Fibroblast of skin of abdomen (primary cell): ENCODE results near the gene ELOVL6.
A peak's percentile ranks its signal among the peaks of the same experiment; 100 is the strongest.
"Not testable (repeated sequence)": the region's sequence is repeated elsewhere in the genome, so short reads cannot be mapped to it uniquely, and the experiment has no call there.

Experiments used
- DNase-seq: peaks from one replicate; pipeline ENCODE4 v3.0.0-alpha.2; 2013

ELOVL6 gene

GRCh38 chr4:110122201-110122600 lies 76.2 kb downstream of the ELOVL6 start:
- DNase-seq, result no peak

- no peak for DNase-seq
Observed at GRCh38 chr4:110120506-110120905, 77.9 kb downstream of the ELOVL6 start.

DNA sequence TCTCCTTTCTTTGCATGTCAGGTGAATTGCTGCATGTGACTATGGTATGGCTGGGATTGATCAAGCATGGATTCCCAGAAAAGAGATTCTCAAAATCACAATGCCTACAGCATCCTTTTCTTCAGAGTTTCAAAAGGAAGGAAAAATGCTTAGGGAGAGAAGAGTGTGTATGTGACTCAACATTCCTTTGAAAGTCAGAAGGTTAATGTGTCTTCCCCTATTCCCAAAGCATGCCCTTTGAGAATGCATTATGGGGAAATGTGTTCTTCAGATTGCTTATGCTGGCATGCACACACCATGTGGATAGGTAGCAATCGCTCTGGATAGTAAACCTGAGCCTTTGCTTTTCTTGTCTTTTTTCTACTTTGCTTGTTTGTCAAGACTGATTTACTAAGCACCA lies 78.5 kb downstream of the ELOVL6 start:
- peak; percentile 67 for DNase-seq

- no peak for DNase-seq
Observed at GRCh38 chr4:110119337-110119736, 79.1 kb downstream of the ELOVL6 start.

DNA sequence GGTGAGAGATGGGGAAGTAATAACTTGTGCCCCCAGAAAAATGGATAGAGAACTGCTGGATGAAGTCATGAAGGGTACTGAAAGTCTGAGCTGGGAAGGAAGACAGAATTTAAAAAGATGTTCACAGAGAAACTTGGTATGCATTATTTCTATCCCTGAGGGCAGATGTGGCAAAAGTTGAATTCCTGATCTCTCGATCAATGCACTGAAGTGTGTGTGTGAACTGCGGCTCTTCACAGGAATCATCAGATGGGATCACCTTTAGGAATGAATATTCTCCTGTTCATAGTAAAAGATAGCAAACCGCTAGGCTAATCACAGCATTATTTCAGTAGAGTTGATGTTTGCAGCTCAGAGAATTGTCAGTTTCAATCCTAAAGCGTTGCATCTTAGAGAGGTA lies 86.4 kb downstream of the ELOVL6 start:
- DNase-seq, result no peak

DNA sequence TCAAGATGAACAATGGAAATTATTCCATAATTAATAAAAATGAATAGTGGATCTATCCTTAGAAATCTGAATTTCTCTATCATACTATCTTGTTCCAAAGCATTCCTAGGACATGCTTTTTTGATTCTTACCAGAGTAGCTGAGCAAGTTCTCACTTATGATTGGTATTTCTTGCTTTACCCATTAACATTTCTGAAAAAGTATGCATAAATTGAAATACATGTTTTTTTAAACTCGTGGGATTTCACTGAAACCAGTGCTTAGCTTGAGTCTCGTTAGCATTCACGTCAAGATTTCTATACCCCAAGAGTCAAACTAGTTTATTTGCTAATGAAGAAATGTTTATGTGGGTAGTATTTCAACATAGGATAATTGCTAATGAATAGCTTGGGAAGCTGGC lies 89.0 kb downstream of the ELOVL6 start:
- DNase-seq, result peak; percentile 40

DNA sequence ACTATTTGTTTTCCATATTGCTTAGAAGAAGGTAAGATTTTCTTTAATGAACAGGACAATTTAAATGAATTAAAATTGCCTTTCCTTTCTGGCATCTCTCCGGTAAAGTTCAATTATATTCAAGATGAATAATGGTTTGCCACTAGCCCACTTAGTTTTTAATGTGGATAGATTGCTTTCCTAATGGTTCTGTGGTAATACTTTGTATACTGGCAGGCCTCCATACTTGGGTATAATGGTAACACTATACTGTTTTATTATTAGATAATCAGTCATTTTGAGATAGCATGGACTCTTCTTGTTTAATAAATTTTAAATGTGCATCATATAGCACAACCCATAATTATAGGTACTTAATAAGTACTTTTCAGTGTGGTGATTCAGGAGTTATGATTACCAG lies 89.5 kb downstream of the ELOVL6 start:
- no peak for DNase-seq

DNA sequence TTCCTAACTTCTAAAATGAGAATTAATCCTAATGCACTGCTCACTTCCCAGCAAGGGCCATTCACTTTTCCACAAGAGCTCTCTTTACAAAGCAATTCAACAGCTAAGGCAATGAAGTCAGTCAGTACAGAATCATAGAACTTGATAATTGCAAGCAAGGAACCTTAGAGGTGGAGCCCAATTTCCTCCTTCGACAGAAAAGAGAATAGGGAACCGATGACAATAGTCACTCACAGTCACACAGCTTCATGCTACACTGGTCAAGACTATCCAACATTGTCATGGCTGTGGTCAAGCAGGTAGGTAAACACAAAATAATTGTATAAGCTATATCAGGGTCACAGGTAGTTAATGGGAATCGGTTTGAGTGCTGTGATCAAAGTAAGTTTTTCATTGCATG lies 90.0 kb downstream of the ELOVL6 start:
- no peak for DNase-seq

DNA sequence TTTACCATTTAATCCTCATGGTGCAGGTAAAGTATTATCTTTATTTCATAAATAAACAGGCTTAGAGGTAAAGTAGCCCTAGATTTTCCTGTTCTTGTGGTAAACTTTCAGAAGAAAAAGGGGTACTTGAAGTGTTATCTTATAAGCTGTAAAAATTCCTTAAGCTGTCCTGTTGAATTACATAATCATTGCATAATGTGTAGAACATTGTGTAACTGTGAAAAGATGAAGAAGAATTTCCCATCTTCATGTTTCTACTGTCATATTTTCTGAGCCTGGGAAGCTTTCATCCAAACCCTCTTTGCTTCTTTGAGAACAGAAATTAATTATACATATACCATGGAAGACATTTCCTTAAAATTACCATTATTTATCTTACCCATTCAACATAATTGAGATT lies 90.5 kb downstream of the ELOVL6 start:
- peak; percentile 47 for DNase-seq

DNA sequence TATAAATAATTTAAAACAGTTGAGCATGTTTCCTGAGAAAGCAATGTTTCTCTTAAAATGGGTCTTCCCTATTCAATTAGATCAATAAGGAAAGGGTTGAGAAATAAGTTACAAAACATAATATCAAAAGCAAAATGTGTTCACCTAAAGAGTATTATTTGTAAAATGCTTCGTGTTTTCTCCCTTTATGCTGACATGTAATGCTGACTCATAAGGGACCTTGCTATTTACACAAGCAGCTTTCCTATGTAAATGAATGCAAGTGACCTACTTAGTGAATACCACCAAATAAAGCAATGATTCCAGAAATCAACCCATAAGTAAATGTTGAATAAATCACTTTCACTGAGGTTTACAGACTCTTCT lies 91.5 kb downstream of the ELOVL6 start:
- DNase-seq, result peak; percentile 47

DNA sequence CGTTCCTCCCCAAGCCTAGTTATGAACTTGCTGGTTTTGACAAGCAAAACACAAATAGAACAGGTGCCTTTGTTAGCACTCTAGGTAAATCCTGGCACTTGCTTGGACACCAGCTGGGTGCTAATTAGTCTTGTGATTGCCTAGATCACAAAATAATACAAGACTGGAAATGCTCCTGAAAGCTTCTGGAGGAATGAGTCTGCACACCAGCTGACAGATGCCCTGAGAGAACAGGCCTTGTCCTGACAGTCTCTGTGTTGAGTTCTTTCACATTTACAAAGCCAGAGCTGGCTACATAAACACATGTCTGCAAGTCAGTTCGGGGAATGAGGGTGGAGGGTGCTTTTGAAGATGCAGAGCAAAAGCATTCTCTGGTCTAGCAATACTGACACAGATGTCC lies 93.8 kb downstream of the ELOVL6 start:
- DNase-seq, result no peak

- DNase-seq, result no peak
Observed at GRCh38 chr4:110099638-110100037, 98.8 kb downstream of the ELOVL6 start.

- no peak for DNase-seq
Observed at GRCh38 chr4:110096405-110096804, 102.0 kb downstream of the ELOVL6 start.

GRCh38 chr4:110092646-110093045 lies 105.8 kb downstream of the ELOVL6 start:
- DNase-seq, result no peak

- peak; percentile 86 for DNase-seq
Observed at GRCh38 chr4:110091434-110092140, 106.8 kb downstream of the ELOVL6 start.

DNA sequence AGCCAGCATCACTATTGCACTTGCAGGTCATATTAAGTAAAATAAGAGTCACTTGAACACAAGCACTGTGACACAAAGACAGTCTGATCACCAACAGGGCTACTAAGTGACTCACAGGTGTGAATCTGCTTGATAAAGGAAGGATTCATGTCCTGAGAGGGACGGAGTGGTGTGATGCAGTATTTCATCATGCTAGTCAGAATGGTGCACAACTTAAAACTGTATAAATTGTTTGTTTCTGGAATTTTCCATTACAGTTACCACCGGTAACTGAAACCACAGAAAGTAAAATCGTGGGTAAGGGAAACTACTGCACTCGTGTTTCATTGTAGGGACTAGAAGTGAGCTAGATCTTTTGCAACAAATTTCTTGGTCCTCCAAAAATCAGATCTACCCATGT lies 109.7 kb downstream of the ELOVL6 start:
- DNase-seq, result peak; percentile 57

DNA sequence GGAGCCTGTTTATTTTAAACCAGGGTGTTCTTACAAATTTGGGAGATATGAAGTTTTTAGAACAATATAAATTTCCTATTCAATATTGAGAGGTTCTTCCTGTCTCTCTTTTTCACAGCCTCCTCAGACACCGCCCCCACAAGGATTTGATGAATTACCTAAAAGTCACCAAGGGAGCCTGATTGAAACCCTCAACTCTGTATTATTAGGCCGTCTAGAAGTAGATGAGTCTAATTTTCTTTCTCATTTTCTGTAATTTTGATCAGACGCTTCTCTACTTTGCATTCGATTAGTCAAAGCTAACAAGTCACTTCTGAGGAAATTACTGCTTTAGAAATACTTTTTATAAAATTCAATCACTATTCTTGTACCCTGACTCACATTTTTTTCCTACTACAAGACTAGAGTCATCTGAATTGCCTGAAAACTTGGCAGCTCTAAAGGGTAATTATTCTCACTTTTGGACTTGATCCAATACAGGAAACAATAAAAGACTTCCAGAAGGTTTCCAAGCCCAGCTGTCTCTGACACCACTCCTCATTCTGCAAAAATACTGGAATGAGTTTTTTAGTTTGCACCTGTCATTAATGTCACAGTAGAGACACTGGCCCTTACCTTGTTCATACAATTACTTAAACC lies 111.2 kb downstream of the ELOVL6 start:
- peak; percentile 88 for DNase-seq

DNA sequence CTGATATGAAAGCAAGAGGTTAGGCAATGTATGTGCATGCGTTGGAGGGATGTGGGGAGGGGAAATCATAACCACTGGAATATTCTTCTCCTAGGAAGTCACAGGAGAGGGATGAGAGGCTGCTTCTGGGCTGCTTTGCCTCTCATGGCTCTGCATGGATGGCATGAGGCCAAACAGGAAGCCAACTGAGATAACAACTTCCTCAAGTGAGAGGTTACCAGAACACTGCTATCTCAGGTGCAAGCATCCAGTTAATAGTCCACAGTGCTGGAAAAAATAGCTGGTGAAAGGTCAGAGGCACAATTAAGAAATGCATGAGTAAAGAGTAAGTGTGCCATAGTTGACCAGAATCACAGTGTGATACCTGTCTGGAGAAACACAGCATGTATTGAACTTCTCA lies 113.3 kb downstream of the ELOVL6 start:
- no peak for DNase-seq

DNA sequence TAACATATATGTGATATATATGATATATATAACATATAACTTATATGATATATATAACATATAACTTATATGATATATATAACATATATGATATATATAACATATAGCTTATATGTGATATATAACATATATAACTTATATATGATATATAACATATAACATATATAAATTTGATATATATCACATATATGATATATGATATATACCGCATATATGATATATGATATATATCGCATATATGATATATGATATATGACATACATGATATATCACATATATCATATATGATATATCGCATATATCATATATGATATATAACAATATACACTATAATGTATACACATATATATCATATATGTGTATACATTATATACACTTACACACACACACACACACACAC lies 114.3 kb downstream of the ELOVL6 start:
- no peak for DNase-seq

GRCh38 chr4:110078148-110078547 lies 120.3 kb downstream of the ELOVL6 start:
- not testable (repeated sequence) for DNase-seq

- DNase-seq, result not testable (repeated sequence)
Observed at GRCh38 chr4:110076828-110077227, 121.6 kb downstream of the ELOVL6 start.

- DNase-seq, result no peak
Observed at GRCh38 chr4:110075891-110076290, 122.5 kb downstream of the ELOVL6 start.

- no peak for DNase-seq
Observed at GRCh38 chr4:110075083-110075738, 123.2 kb downstream of the ELOVL6 start.

DNA sequence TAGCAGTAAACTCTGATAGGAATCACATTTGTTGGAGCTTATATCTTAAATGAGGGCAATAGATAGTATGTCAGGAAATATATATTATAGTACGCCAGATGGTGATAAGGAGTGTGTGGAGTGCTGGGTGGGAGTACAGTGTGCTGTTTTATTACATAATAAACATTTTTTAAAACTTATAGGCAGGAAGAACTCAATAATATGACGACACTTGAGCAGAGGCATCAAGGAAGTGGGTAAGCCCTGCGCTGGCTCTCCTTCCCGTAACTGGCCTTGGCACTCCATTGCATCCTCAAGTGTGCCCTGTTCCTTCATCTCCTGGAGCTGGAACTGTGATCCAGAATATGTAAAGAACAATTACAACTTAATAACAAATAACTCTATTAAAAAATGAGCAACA lies 123.8 kb downstream of the ELOVL6 start:
- DNase-seq, result no peak
